HepG2 (cell line): ENCODE results near the gene ALG9. TPM values are rescaled to one million over a fixed set of nuclear protein-coding genes. Genes with fewer than 3 reads are reported as not detected.

Experiments
- ATAC-seq: fragments of 200-7000 bp; cut with Tn5 transposase; 3 replicates; pipeline ENCODE4 v1.9.1; 2020; ENCODE audit warnings: mild to moderate bottlenecking, moderate library complexity
- BruUV-seq: library from RNA; stranded (reverse); fragments of 400-500 nt; replicated peaks from 2 replicates; lab custom pipeline; 2021; lab: Mats Ljungman, UMichigan
- CTCF ChIA-PET: fragments of 300-600 bp; formaldehyde crosslinking; extraction: SDS; loops from one replicate; lab custom pipeline; 2021; ENCODE audit warnings: low total read pairs, inconsistent platforms, low intra/inter-chr PET ratio; lab: Yijun Ruan, JAX
- POLR2A ChIA-PET: fragments of 350-600 bp; sonication (Branson Sonifier 250); formaldehyde crosslinking; loops from one replicate; lab custom pipeline; 2020; ENCODE audit warnings: antibody characterized with exemption, inconsistent platforms; lab: Yijun Ruan, JAX
- DNase-seq: peaks from one replicate; pipeline ENCODE4 v3.0.0-alpha.2; 2015; ENCODE audit warnings: low spot score
- FAIRE-seq: peaks from 3 replicates; lab custom pipeline; 2011; peaks lifted over from hg19 to GRCh38; lab: Jason Lieb, UNC
- H2AFZ ChIP-seq: one replicate; pipeline ENCODE4 v1.6.1; 2011; ENCODE audit warnings: low read length, inconsistent platforms
- H3K27ac ChIP-seq: fragments of 300-600 bp; 3 replicates; pipeline ENCODE4 v1.8.0; 2011; ENCODE audit warnings: mixed run types, mild to moderate bottlenecking, mixed read lengths, low read length, inconsistent platforms; ENCODE audit not compliant: insufficient read depth; ENCODE audit errors: extremely low read length
- H3K27me3 ChIP-seq, 2 experiments: fragments of 200-600 bp in 1 of 2; 2 replicates in 1 of 2; 3 replicates in 1 of 2; pipeline versions ENCODE4 v1.6.0 to v1.8.0; 2011; ENCODE audit warnings: low read length in 2 of 2, mild to moderate bottlenecking in 2 of 2, moderate library complexity in 2 of 2, inconsistent platforms in 1 of 2; ENCODE audit not compliant: insufficient read depth in 2 of 2, control insufficient read depth in 1 of 2
- H3K36me3 ChIP-seq, 2 experiments: fragments of 200-600 bp in 1 of 2; replicated peaks in 1 of 2; 2 replicates in 1 of 2; 3 replicates in 1 of 2; pipeline versions ENCODE4 v1.5.1 to v1.8.0; 2011; ENCODE audit warnings: low read length in 2 of 2, inconsistent platforms in 1 of 2; ENCODE audit not compliant: insufficient read depth in 2 of 2, control insufficient read depth in 1 of 2
- H3K4me1 ChIP-seq: 2 replicates; pipeline ENCODE4 v1.5.1; 2012; ENCODE audit warnings: low read length, inconsistent platforms; ENCODE audit not compliant: insufficient read depth
- H3K4me2 ChIP-seq: 2 replicates; pipeline ENCODE4 v1.6.0; 2011; ENCODE audit warnings: low read depth, low read length, inconsistent platforms
- H3K4me3 ChIP-seq, 3 experiments: fragments of 200-600 bp in 1 of 3; sonication (generic), shearing (Covaris generic) in 1 of 3; replicated peaks in 1 of 3; 2 replicates each; pipeline ENCODE4 v1.5.1; 2011 to 2016; ENCODE audit warnings: low read length in 3 of 3, inconsistent platforms in 2 of 3, low read depth in 2 of 3, mild to moderate bottlenecking in 2 of 3, control low read depth in 1 of 3, mixed read lengths in 1 of 3; ENCODE audit not compliant: insufficient read depth in 1 of 3
- H3K79me2 ChIP-seq: one replicate; pipeline ENCODE4 v1.6.1; 2011; ENCODE audit warnings: low read length, inconsistent platforms; ENCODE audit not compliant: insufficient read depth
- H3K9ac ChIP-seq: 2 replicates; pipeline ENCODE4 v1.6.0; 2011; ENCODE audit warnings: mild to moderate bottlenecking, low read depth, low read length, inconsistent platforms; ENCODE audit not compliant: insufficient read depth
- H3K9me3 ChIP-seq: 2 replicates; pipeline ENCODE4 v1.5.1; 2012; ENCODE audit warnings: mild to moderate bottlenecking, low read length
- H4K20me1 ChIP-seq: 2 replicates; pipeline ENCODE4 v1.6.0; 2011; ENCODE audit warnings: inconsistent platforms, mild to moderate bottlenecking, low read length, moderate library complexity; ENCODE audit not compliant: insufficient read depth
- ATF7 ChIP-seq, 2 experiments: fragments of 450-650 bp in 1 of 2; sonication (generic) in 1 of 2; formaldehyde crosslinking in 1 of 2; IDR thresholded peaks; 2 replicates each; pipeline versions ENCODE4 v1.4.0 to v1.6.1; 2016 to 2020; ENCODE audit warnings: antibody characterized with exemption in 1 of 2, mild to moderate bottlenecking in 1 of 2, missing genetic modification reagents in 1 of 2
- CC2D1A ChIP-seq: sonication (generic); formaldehyde crosslinking; IDR thresholded peaks from 2 replicates; pipeline ENCODE4 v1.8.1; 2023; ENCODE audit warnings: mild to moderate bottlenecking, missing genetic modification reagents
- CEBPG ChIP-seq: IDR thresholded peaks from 2 replicates; pipeline ENCODE4 v1.6.1; 2016
- GPBP1L1 ChIP-seq: sonication (generic); formaldehyde crosslinking; IDR thresholded peaks from 2 replicates; pipeline ENCODE4 v1.5.0; 2020; ENCODE audit warnings: mild to moderate bottlenecking, missing genetic modification reagents
- GRHL1 ChIP-seq: sonication (generic); formaldehyde crosslinking; conservative IDR thresholded peaks from 2 replicates; pipeline ENCODE4 v1.8.0; 2022; ENCODE audit warnings: missing genetic modification reagents
- GTF3A ChIP-seq: sonication (generic); formaldehyde crosslinking; conservative IDR thresholded peaks from 2 replicates; pipeline ENCODE4 v1.4.0; 2020; ENCODE audit warnings: mild to moderate bottlenecking, missing genetic modification reagents
- HHEX ChIP-seq: IDR thresholded peaks from 2 replicates; pipeline ENCODE4 v1.6.1; 2016; ENCODE audit warnings: control low read depth
- MXD3 ChIP-seq: IDR thresholded peaks from 2 replicates; pipeline ENCODE4 v1.6.1; 2016; ENCODE audit warnings: mild to moderate bottlenecking, missing biosample characterization, missing genetic modification reagents
- NFIB ChIP-seq: sonication (generic); formaldehyde crosslinking; IDR thresholded peaks from 2 replicates; pipeline ENCODE4 v1.9.0; 2021; ENCODE audit warnings: missing genetic modification reagents, mild to moderate bottlenecking, borderline replicate concordance
- POLR2AphosphoS5 ChIP-seq: IDR thresholded peaks from 2 replicates; pipeline ENCODE4 v1.6.1; 2012; ENCODE audit warnings: low read depth, low read length
- RELA ChIP-seq: sonication (generic); formaldehyde crosslinking; IDR thresholded peaks from 2 replicates; pipeline ENCODE4 v1.4.0; 2020; ENCODE audit warnings: missing genetic modification reagents
- SIN3B ChIP-seq: fragments of 150-350 bp; IDR thresholded peaks from 2 replicates; pipeline ENCODE4 v1.6.1; 2014; ENCODE audit warnings: low read length
- ZGPAT ChIP-seq: IDR thresholded peaks from 2 replicates; pipeline ENCODE4 v1.6.1; 2016; ENCODE audit warnings: mild to moderate bottlenecking
- ZNF235 ChIP-seq: sonication (generic); formaldehyde crosslinking; IDR thresholded peaks from 2 replicates; pipeline ENCODE4 v1.8.1; 2023; ENCODE audit warnings: mild to moderate bottlenecking, missing genetic modification reagents, borderline replicate concordance
- ZNF329 ChIP-seq: sonication (generic); formaldehyde crosslinking; IDR thresholded peaks from 2 replicates; pipeline ENCODE4 v1.9.0; 2021; ENCODE audit warnings: low read depth, mild to moderate bottlenecking, missing genetic modification reagents
- ZNF549 ChIP-seq: sonication (generic); formaldehyde crosslinking; IDR thresholded peaks from 2 replicates; pipeline ENCODE4 v1.5.0; 2020; ENCODE audit warnings: missing genetic modification reagents
- ZNF614 ChIP-seq: IDR thresholded peaks from 2 replicates; pipeline ENCODE4 v1.6.1; 2018; ENCODE audit warnings: missing biosample characterization, missing genetic modification reagents, inconsistent platforms, borderline replicate concordance
- in situ Hi-C: cut with HindIII; loops from 2 replicates; pipeline ENCODE4 v1.10.0; 2017; ENCODE audit warnings: low pct_unique_long_range_greater_than_20kb; ENCODE audit not compliant: extremely low pct_ligation_motif_present
- intact Hi-C: fragments of 100-400 bp; cut with micrococcal nuclease; formaldehyde crosslinking; loops from one replicate; pipeline ENCODE4 v1.10.0; 2022; ENCODE audit not compliant: unreplicated experiment
- polyA plus RNA-seq, 8 experiments: library from polyadenylated mRNA; depleted of rRNA in 3 of 8; stranded (reverse) in 7 of 8; unstranded in 1 of 8; fragments of >200 nt; fragmentation: Illumina TruSeq in 4 of 8; extraction: Trizol in 4 of 8; gene quantifications; 2 replicates each; pipeline versions ENCODE4 v1.2.1 to v1.2.3, GENCODE V29; 2011 to 2016; ENCODE audit warnings: low read depth in 4 of 8, missing spikeins in 1 of 8, mixed read lengths in 1 of 8; ENCODE audit not compliant: insufficient read depth in 1 of 8
- total RNA-seq, 5 experiments: library from RNA; depleted of rRNA; stranded (reverse); fragments of >200 nt; fragmentation: Illumina TruSeq; extraction: Trizol; gene quantifications; 2 replicates each; pipeline ENCODE4 v1.2.3, GENCODE V29; 2016; ENCODE audit warnings: low read depth in 1 of 5

Gene ALG9
- total and polyA plus RNA-seq, 2 of the 13 experiments (the other 11 are each of a cell fraction or from before 2014, with no cell fraction given), result 39.4 to 40.6 TPM

GRCh38 chr11:111759376-111759775 lies 112.0 kb downstream of the ALG9 start:
- no TSS peak for BruUV-seq
- POLR2A ChIA-PET, result no interaction called here
- H3K4me1 ChIP-seq, result peaks cover 45% of the 10 kb centered on the region
- no peak overlapping the region for H2AFZ ChIP-seq
- no peak for DNase-seq
- TF ChIP-seq ZNF235 (CRISPR knock-in tag), result no peak
- no peak for TF ChIP-seq GTF3A (CRISPR knock-in tag)
- no peak for TF ChIP-seq ATF7 (IDR thresholded peaks at IDR 0.05)
- no peak for TF ChIP-seq ATF7 (CRISPR knock-in tag; IDR thresholded peaks at IDR 0.05)
- no peak for TF ChIP-seq ZNF614 (CRISPR knock-in tag)
- TF ChIP-seq SIN3B, result no peak
- TF ChIP-seq ZNF329 (CRISPR knock-in tag), result no peak
- no peak for TF ChIP-seq HHEX (CRISPR knock-in tag)
- TF ChIP-seq ZNF549 (CRISPR knock-in tag), result no peak
- TF ChIP-seq MXD3 (CRISPR knock-in tag), result no peak
- no peak for TF ChIP-seq GPBP1L1
- no peak for TF ChIP-seq GRHL1 (CRISPR knock-in tag)
- no peak for TF ChIP-seq ZGPAT (CRISPR knock-in tag)
- TF ChIP-seq RELA, result no peak
- TF ChIP-seq POLR2AphosphoS5, result no peak
- no peak for TF ChIP-seq CEBPG (CRISPR knock-in tag)
- TF ChIP-seq NFIB (CRISPR knock-in tag), result no peak
- TF ChIP-seq CC2D1A (CRISPR knock-in tag), result no peak
- TF ChIP-seq, all 625 proteins: peak for 0
- no peaks in the 10 kb centered on the region for H3K9me3 ChIP-seq
- no peak for ATAC-seq
- CTCF ChIA-PET, result no interaction called here
- peaks cover 18% of the 10 kb centered on the region for H3K79me2 ChIP-seq
- no peaks in the 10 kb centered on the region for H4K20me1 ChIP-seq
- no peak overlapping the region for H3K27ac ChIP-seq
- H3K9ac ChIP-seq, result no peak overlapping the region
- intact Hi-C loops (no loop called here), in situ Hi-C loops (no loop called here)
- no peak for FAIRE-seq
- peaks cover 20 to 52% of the 10 kb centered on the region in 2 experiments for H3K36me3 ChIP-seq
- no peaks in the 10 kb centered on the region for H3K27me3 ChIP-seq
- H3K4me2 ChIP-seq, result no peak overlapping the region
- no peak overlapping the region for H3K4me3 ChIP-seq
